ENCODE results near the gene DCXR.
A peak's percentile ranks its signal among the peaks of the same experiment; 100 is the strongest.

DCXR gene

DNA sequence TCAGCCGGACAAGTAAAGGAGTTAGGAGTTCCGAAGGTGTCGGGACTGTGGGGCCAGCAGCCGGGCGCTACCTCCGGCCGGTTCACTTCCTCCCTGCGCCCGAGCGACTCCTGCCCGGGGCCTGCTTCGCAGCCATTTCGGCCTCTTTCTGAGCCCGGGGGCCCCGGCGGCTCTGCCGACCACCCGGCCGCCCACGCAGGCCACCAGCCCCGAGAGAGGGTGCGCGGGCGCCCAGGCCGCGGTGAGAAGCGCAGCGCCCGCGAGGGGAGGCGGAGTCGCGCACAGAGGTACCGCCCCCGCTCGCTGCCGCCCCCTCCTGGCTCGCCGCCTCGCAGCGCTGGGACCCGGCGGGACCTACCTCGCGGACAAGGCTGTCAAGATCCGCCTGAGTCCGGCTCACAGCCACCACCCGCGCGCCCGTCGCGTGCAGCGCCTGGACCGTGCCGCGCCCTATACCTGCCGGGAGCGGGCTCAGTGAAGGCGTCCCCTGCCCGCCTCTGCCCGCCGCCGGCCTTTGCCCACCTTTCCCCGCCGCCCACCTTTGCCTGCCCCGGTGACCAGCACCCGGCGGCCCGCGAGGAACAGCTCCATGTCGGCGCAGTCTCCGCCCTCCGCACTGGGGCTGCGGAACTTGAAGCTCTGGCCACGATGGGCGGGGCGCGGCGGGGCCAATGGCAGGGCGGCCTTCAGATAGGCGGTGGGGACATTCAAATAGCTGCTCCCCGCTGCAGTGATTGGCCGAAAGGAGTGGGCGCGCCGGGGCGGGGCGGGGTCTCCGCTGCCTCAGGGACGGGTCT is at the start of gene DCXR:
DCXR (minus strand) TSS at position 606 of the 797 bp plus-strand sequence; CDS start at position 591, 15 bp downstream.
- peak; percentile 98 for DNase-seq

DNA sequence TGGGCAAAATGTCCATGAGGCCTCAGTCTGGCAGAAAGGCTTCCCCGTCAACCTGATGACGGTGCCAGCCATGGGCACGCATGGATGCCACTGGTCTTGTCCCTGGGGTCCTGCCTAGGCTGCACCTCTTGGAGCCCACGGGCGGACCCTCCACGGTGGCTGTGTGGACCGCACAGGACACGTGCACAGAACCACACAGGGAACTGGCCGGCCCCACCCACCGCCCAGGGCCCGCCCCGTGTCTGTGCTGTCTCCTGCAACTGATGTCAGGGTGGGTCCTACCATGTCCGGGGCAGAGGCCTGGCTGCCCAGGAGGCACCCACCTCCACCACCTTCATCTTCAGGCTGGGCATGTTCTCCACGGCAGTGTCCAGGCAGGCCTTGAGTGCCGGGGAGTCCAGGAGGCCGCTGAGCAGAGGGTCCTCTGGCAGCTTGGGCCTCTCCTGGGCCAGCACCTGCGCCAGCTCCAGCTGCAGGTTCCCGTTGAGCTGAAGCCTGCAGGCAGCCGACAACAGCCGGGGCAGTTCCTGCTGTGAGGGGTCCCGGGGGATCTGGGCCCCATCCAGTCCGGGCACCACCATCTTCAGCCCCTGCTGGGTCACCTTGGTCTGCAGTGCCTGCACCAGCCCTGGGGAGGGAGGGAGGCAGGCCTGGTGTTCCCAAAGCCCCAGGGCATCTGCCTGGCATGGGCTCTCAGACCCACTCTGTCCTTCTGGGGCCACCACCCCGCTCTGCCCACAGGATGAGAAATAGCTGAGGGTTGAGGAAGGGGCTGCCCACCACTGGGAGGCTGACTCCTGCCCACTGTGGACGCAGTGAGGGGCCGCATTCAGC is 48.7 kb upstream of the DCXR start:
- DNase-seq: no peak

DNA sequence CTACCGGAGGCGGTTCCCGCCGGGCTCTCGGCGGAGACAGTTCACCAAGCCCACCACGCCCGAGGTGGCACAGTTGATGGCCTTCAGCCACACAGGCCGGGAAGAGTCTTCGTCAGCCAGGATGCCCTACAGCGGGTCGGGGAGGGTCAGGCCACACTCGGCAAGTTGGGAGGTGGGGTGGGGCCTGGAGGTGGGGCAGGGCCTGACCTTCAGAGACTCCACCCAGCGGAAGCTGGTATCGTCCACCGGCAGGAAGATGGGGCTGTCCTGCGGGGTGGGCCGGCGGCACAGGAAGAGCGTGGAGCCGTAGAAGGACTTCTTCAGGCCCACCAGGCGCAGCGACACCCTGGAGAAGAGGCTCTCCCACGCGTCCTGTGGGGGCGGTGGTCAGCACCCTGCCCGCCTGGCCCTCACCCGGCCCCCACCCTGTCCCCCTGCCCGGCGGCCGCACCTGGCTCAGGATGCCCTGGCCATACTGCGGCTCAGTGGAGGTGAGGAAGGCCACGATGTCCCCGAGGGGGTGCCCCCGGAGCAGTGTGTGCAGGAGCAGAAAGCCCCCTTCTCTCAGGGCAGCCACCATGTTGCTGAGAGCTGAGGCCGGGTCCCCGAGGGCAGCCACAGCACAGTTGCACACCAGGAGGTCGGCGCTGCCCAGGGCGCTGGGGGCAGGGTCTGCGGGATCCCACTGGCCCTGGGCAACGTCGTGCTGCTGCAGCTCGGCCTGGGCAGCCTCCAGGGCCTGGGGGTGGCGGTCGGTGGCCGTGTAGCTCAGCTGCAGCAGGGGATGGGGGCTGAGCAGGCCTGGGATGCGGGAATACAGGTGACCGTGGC is 47.7 kb upstream of the DCXR start:
- DNase-seq: no peak

DNA sequence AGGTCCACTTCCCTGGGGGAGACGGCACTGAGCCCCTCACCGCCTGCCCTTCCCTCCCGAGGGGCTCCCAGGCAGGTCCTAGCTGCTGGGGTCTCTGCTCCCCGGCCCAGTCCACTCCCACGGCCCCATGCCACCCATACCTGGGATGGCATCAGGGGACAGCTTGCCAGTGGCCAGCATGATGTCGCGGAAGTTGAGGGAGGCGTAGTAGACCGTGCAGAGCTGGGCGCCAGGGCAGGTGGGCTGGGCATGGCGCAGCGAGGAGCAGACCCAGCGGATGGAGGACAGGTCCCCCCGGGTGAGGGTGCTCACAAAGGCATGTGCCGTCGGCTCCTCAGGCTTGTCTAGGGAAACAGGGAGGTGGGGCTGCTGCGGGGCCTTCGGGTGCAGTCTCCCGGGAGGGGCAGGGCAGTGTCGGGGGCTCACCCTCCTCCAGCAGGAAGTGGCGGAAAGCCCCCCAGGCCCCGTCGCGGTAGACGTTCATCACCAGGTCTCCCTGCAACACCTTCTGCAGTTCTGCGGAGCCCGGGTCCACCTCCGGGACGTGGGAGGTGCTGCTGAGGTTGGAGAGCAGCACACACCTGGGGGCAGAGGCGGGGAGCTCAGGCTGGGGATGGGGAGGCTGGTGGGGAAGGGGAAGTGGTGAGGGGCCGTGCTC is 47.0 kb upstream of the DCXR start:
- DNase-seq: no peak

DNA sequence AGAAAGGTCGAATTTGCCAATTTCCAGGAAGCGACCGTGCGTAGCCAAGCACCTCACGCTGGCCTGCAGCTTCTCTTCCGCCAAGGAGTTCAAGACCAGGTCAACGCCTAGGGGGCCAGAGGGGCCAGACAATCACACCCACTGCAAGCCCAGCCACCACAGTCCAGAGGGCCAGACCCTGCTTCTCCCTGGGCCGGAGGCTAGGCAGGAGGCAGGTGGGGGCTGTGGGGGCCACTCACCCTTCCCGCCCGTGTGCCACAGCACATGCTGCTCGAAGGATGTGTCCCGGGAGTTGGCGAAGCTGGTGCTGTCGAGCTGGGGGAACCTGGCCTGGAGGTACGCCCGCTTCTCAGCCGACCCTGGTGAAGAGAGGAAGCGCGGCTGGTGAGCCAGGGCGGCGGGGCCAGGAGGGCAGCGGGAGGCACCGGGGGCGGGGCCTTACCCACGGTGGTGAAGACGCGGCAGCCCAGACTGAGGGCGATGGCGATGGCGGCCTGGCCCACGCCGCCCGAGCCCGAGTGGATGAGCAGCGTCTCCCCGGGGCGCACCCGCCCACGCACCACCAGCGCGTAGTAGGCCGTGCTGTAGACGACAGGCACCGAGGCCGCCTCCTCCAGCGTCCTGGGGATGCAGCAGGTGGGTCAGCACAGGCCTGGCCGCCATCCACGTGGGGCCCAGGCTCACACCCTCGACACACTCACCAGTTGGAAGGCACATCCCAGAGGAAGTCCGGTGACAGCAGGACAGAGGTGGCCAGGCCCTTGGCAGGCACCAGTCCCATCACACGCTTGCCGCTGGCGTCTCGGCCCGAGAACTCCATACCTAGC is 46.2 kb upstream of the DCXR start:
- DNase-seq: no peak

DNA sequence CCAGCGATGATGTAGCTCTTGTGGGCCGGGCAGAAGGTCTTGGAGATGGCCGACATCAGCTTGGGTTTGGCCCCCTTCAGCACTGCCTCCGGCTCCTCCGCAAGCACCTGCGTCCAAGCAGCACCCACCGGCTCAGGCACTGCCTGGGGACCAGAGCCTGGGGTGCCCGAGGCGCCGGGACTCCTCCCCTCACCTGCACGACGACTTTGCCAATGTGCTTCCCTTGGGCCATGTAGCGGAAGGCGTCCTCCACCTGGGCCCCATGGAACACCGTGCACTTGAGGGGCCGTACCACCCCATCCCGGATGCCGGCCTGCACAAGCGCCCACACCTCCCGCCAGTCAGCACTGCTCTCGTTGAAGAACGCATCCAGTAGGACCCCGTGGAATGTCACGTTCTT is 45.5 kb upstream of the DCXR start:
- no peak for DNase-seq

DNA sequence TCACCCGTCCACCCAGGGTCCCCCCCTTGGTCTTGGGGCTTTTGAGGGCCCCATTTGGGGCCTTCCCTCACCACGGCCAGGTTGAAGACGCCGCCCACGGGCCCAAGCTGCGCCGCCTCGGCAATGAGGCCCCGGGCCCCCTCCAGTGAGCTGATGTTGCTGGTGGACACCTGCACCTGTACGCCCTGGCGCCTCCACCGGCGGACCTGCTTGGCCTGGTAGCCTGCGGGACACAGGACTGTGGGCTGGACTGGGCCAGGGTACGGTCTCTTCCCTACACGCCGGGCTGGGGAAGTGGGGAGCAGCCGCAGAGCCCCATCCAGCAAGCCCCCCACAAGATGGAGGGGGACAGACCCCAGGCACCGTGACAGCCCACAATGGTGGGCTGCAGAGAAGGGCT is 45.0 kb upstream of the DCXR start:
- DNase-seq: no peak

DNA sequence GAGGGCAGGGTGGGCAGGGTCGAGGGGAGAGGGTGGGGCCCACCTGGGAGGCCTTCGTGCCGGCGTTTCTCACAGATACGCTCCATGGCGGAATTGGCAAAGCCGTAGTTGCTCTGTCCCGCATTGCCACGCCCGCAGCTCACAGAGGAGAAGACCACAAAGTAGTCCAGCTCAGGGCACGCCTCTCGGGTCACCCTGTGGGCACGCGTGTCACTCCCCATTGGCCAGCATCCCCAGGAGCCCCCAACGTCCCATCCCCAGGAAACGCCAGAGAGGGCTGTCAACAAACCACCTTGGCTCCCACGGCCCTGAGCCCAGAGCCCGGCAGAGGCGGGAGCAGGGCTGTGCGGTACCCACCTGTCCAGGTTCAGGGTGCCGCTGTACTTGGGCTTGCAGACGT is 44.5 kb upstream of the DCXR start:
- DNase-seq: no peak

DNA sequence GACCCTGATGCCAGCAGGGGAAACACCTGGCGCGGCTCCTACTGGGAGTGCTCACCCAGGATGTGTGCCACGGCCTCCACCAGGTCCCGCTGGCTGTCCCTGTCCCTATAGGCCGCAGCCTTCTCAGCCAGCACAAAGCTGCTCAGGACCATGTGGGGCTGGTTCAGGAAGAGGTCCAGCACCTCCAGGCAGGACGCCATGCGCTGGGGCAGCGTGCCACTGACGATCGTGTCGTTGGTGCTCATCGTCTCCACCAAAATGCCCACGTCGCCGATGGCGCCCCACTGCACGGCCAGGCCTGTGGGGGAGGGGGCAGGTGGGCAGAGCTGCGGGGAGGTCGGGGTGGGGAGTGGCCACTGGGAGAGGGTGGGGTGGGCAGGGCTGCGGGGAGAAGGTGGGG is 44.0 kb upstream of the DCXR start:
- DNase-seq: no peak

DNA sequence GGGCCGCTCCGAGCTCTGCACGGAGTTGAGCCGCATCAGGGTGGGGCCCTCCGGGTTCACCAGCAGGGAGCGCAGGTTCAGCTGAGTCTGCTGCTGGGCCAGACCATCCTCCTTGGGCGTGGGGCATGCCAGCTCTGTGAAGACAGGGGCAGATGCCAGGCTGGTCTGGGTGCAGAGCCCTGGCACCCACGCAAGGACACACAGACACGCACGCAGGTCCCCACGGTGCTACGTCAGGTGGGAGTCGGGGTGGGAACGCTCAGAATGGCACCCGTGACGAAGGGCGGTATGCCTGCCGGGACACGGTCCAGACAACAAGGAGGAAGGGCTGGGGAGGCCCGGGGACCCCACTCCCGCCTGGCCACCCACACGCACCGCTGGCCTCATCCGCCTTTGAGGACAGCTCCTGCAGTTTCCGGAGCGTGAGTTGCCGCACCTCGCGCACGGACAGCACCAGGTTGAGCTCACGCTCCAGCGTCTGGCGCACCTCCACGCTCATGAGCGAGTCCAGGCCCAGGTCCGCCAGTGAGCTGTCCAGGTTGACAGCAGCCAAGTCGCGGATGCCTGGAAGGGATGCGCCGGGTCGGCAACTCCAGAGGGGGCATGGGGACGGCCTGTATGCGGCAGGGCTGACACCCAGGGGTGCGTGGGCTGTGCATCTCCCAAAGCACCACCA is 43.4 kb upstream of the DCXR start:
- no peak for DNase-seq

DNA sequence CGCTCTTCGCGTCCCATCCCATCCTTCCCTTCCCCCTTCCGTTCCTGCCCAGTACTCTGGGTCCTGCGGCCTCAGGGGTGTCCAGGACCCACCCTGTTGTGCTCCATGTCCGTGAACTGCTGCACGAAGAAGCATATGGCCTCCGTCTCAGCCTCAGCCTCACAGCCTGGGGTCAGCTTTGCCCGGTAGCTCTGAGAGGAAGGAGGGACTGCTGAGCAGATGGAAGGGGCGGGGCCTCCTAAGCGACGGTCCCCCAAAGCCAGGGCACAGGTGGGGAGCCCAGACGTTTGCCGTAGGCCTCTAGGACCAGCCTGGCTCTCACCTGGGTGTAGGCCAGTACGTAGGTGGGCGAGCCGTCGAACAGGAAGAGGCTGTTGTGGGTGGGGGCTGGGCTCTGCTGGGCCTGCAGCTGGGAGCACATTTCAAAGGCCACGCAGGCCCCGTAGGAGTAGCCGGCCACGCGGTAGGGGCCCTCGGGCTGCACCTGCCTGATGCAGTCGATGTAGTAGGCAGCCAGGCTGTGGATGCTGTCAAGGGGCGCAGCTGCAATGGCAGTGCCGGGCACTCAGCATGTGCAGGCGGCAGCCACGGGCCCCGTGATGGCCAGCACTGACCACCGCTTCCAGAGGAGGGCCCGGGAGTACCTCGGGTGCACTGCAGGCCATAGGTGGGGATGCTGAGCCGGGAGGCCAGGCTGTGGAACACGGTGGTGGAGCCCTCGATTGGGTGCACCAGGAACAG is 42.7 kb upstream of the DCXR start:
- DNase-seq: no peak

DNA sequence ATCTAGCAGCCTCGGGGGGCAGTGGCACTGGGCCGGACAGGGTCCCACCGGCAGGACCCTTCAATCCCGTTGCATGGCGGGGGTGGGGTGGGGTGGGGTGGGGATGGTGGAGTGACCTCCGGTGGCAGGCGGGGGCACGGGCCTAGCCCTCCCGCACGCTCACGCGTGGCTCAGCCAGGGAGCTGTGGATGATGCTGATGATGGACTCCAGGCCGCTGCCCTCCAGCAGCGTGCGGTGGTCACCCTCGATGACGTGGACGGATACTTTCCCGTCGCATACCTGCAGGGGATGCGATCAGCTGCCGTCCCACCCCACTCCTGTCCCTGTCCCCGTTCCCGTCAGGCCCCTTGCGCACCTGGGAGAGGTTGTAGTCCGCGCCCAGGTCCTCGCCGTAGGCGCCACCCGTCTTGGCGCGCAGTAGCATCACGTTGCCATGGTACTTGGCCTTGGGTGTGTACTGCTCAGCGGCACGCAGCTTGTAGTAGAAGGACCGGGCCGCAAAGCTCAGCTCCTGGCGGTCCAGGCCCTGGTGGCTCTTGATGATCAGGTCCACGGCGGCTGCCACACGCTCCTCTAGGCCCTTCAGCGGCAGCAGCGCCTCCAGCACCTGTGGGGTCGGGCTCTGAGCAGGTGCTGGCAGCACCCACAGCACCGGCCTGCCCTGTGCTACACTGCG is 41.6 kb upstream of the DCXR start:
- DNase-seq: no peak

DNA sequence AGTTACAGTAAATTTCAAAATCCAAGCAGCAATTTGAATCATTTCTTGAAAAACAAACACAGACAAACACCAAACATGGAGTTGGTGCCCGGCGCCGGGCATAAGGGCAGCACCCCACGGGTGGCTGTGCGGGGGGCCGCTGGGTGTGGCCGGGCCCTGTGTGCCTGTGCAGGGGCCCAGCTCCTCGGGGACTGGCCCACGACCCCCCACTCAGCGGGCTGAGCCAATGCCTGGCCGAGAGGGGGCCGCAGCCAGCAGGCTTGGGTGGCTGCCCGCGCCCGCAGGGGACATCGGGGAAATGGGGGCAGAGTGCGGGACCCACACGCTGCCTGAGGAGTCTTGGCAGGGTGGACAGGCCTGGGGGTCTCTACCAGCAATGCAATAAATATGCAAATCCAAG is 40.9 kb upstream of the DCXR start:
- DNase-seq: no peak

DNA sequence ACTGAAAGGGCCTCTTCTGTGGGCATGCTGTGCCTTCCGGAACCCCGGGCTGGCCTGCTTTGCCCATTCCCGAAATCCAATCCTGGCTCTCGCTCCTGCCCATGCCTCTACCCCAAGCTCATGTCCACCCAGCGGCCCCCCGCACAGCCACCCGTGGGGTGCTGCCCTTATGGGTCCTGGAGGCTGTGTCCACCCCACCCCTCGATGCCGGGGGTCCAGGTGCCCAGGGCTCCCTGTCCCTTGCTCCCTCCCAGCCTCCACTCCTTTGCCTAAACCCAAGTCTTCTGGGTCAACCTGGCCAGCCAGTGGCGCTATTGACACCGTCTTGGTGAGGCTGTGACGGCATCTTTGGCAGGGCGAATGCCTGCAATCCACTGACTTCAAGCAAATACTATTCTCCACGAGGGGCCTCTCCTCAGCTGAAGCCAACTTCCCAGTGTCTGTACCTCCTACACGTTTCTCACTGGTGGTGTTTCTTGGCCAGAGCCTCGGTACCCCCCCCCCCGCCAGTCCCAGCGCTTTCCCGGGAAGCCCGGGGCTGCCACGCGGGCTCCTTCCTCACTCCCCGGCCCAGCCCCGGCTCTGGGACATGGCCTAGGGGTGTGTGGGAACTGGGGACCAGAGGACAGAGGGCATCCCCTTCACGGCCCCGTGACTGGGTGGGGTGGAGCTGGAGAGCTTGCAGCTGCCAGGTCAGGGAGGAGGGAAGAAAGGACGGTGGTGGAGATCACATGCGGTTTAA is 40.3 kb upstream of the DCXR start:
- no peak for DNase-seq

DNA sequence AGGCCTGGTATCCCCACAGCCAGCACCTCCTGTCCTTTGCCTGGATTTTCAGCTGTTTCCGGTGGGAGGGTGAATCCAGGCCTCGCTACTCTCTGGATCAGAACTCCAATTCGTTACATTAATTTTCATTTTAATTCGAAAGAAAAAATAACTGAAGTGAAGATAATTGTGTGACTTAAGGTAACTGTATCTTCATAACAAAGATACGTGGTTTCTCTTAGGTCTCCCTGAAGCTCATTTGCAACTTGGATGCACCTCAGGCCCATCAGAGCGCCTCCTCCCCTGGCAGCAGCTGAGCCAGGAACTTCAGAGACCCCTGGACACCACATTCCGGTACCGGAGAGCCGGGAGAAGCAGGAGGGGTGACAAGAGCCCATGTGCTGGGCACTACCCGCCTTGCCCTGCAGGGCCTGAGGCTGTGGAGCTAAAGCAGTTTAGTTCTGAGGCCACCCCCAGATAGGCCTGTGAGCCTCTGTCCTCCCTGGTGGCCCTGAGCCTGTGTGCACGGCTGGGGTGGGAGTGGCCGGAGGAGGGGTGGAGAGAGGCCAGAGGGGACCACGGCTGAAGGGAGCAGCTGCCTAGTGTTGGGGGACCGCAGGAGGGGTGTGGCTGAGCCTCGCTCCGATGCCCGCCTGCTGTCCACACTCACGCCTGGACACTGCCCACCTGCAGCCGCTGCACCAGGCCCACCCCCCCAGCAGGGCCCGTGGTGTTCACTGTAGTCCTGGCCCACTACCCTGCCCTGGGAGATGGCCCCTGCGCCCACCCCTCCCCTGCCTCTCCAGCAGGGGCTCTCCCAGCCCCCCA is 39.5 kb upstream of the DCXR start:
- DNase-seq: no peak

DNA sequence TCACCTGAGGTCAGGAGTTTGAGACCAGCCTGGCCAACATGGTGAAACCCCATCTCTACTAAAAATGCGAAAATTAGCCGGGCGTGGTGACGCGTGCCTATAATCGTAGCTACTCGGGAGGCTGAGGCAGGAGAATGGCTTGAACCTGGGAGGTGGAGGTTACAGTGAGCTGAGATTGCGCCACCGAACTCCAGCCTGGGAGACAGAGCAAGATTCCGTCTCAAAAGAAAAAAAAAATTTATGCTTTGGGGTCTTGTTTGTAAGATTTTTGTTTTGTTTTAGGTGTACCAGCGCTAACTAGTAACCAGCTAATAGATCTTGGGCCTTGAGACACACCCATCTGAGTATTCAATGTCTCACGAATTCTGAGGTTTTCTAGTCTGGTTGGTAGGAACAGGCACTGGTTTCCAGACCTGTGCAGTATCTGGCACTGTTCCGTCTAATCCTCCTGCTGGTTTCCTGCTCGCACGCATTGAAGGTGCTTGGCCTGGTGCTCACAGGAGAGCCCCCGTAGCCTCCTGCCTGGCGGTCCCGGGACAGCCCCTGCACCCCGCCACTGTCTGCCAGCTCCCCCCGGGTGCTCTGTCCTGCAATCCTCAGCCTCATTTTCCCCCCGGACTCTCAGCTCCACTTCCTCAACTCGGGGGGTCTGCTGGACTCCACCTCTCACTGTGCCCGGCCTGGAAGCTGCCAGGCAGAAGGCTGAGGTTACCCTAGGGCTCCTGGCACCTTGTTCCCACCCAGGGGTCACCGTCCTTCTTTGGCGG is 38.7 kb upstream of the DCXR start:
- DNase-seq: no peak

DNA sequence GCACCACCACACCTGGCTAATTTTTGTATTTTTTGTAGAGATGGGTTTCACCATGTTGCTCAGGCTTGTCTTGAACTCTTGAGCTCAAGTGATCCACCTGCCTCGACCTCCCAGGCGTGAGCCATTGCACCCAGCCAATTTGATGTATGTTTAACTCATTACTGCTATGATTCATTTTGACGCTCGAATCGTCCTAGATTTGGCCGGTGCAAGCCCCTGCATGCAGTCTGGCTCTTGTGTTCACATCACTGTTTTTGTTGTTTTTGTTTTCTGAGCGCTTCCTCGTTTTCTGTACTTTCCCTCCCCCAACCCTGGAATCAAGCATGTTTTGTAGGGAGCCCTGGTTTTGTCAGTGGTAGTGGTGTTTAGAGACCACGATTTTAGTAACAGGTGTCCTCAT is 35.9 kb upstream of the DCXR start:
- no peak for DNase-seq

DNA sequence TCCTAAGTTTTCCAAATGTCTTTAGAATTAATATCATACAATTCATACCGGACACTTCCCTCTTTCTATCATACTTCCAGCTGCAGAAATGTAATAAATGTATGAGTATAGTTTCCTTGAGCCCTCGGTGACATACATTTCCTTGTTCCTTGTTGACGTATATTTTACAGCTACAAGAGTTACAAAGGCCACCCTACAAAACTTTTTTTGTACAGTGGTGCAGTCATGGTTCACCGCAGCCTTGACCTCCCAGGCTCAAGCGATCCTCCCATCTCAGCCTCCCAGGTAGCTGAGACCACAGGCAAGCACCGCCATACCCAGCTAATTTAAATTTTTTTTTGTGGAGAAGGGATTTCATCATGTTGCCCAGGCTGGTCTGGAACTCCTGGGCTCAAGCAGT is 35.3 kb upstream of the DCXR start:
- no peak for DNase-seq
